ENCODE data around the gene ANAPC4.
"Not testable (repeated sequence)": the region's sequence is repeated elsewhere in the genome, so short reads cannot be mapped to it uniquely, and the experiment has no call there.

The ANAPC4 gene

GRCh38 chr4:25376754-25377571 lies at the start of gene ANAPC4:
Gene ANAPC4 (plus strand): TSS chr4:25377263. CDS start chr4:25377428, 165 bp downstream.
- peak; percentile 98 for DNase-seq

- not testable (repeated sequence) for DNase-seq
Measured at GRCh38 chr4:25328463-25328862, 48.6 kb upstream of the ANAPC4 start.

- no peak for DNase-seq
Measured at GRCh38 chr4:25330335-25330734, 46.7 kb upstream of the ANAPC4 start.

- DNase-seq, result no peak
Measured at GRCh38 chr4:25330905-25331808, 45.9 kb upstream of the ANAPC4 start.

GRCh38 chr4:25343671-25344070 lies 33.4 kb upstream of the ANAPC4 start:
- DNase-seq, result no peak

- no peak for DNase-seq
Measured at GRCh38 chr4:25345744-25346143, 31.3 kb upstream of the ANAPC4 start.

GRCh38 chr4:25346913-25347312 lies 30.1 kb upstream of the ANAPC4 start:
- no peak for DNase-seq

- DNase-seq, result no peak
Measured at GRCh38 chr4:25347473-25347872, 29.6 kb upstream of the ANAPC4 start.

- DNase-seq, result no peak
Measured at GRCh38 chr4:25347971-25348370, 29.1 kb upstream of the ANAPC4 start.

GRCh38 chr4:25350561-25350960 lies 26.5 kb upstream of the ANAPC4 start:
- no peak for DNase-seq

GRCh38 chr4:25351777-25352416 lies 25.2 kb upstream of the ANAPC4 start:
- DNase-seq, result no peak

GRCh38 chr4:25356068-25356467 lies 21.0 kb upstream of the ANAPC4 start:
- no peak for DNase-seq

GRCh38 chr4:25358515-25359275 lies 18.4 kb upstream of the ANAPC4 start:
- DNase-seq, result no peak

- DNase-seq, result no peak
Measured at GRCh38 chr4:25361253-25361652, 15.8 kb upstream of the ANAPC4 start.

GRCh38 chr4:25367004-25367621 lies 9.9 kb upstream of the ANAPC4 start:
- DNase-seq, result no peak

- no peak for DNase-seq
Measured at GRCh38 chr4:25367877-25368276, 9.2 kb upstream of the ANAPC4 start.

- DNase-seq, result no peak
Measured at GRCh38 chr4:25368315-25368714, 8.7 kb upstream of the ANAPC4 start.

- DNase-seq, result no peak
Measured at GRCh38 chr4:25370242-25370641, 6.8 kb upstream of the ANAPC4 start.

GRCh38 chr4:25372549-25372948 lies 4.5 kb upstream of the ANAPC4 start:
- not testable (repeated sequence) for DNase-seq

GRCh38 chr4:25377572-25378436 lies 741 bp downstream of the ANAPC4 start:
- no peak for DNase-seq

- no peak for DNase-seq
Measured at GRCh38 chr4:25378437-25378743, 1.3 kb downstream of the ANAPC4 start.

All from activated CD8-positive, alpha-beta memory T cell treated with anti-CD3 and anti-CD28 coated beads, Interleukin-2, amount 50 U/mL, for 48 hours (primary cell).